Ishikawa (cell line): ENCODE results near the gene RGL3.

ENCODE experiments used
- CEBPB ChIP-seq: IDR thresholded peaks from 2 replicates; pipeline ENCODE4 v1.6.1; 2012
- EGR1 ChIP-seq: IDR thresholded peaks from 2 replicates; pipeline ENCODE4 v1.6.1; 2012
- EP300 ChIP-seq: IDR thresholded peaks from 2 replicates; pipeline ENCODE4 v1.6.1; 2012; ENCODE audit warnings: borderline replicate concordance
- FOXM1 ChIP-seq: IDR thresholded peaks from 2 replicates; pipeline ENCODE4 v1.6.1; 2012; ENCODE audit warnings: low read depth, borderline replicate concordance
- MAX ChIP-seq: IDR thresholded peaks from 2 replicates; pipeline ENCODE4 v1.6.1; 2012
- NFIC ChIP-seq: IDR thresholded peaks from 2 replicates; pipeline ENCODE4 v1.6.1; 2012
- RAD21 ChIP-seq: IDR thresholded peaks from 2 replicates; pipeline ENCODE4 v1.6.1; 2012; ENCODE audit warnings: low read depth
- REST ChIP-seq: IDR thresholded peaks from 2 replicates; pipeline ENCODE4 v1.6.1; 2012; ENCODE audit warnings: low read depth, mild to moderate bottlenecking
- TAF1 ChIP-seq: IDR thresholded peaks from 2 replicates; pipeline ENCODE4 v1.6.1; 2012; ENCODE audit warnings: low read depth, mild to moderate bottlenecking
- TCF12 ChIP-seq: IDR thresholded peaks from 2 replicates; pipeline ENCODE4 v1.6.1; 2012; ENCODE audit warnings: low read depth
- TEAD4 ChIP-seq: IDR thresholded peaks from 2 replicates; pipeline ENCODE4 v1.6.1; 2012
- USF1 ChIP-seq: IDR thresholded peaks from 2 replicates; pipeline ENCODE4 v1.6.1; 2012
- YY1 ChIP-seq: IDR thresholded peaks from 2 replicates; pipeline ENCODE4 v1.6.1; 2012; ENCODE audit warnings: low read depth
- ZBTB7A ChIP-seq: IDR thresholded peaks from 2 replicates; pipeline ENCODE4 v1.6.1; 2012; ENCODE audit warnings: low read depth

RGL3 gene

GRCh38 chr19:11378319-11379189, 40.6 kb downstream of the RGL3 start:
- TF ChIP-seq TAF1 (no peak), USF1 (no peak), RAD21 (peak; percentile 42; the same call in 1 of the 2 replicates)

- TF ChIP-seq TCF12 (no peak), ZBTB7A (no peak), REST (no peak), TAF1 (no peak), TEAD4 (no peak), EGR1 (no peak)
Observed at GRCh38 chr19:11377756-11378155, 41.4 kb downstream of the RGL3 start.

- TF ChIP-seq RAD21: no peak
- no peak for TF ChIP-seq NFIC
- peak; percentile 94 for TF ChIP-seq USF1
Observed at GRCh38 chr19:11377237-11377636, 41.9 kb downstream of the RGL3 start.

- TF ChIP-seq FOXM1: no peak
- no peak; the same call in 1 of the 2 replicates for TF ChIP-seq TAF1
- no peak for TF ChIP-seq ZBTB7A
- TF ChIP-seq USF1: no peak
- TF ChIP-seq MAX: no peak
- TF ChIP-seq EGR1: no peak
- TF ChIP-seq NFIC: no peak
- TF ChIP-seq REST: no peak
- no peak for TF ChIP-seq RAD21
Observed at GRCh38 chr19:11375143-11375948, 43.8 kb downstream of the RGL3 start.

- TF ChIP-seq ZBTB7A (no peak), MAX (peak; percentile 79), YY1 (peak; percentile 79), TEAD4 (no peak), EP300 (no peak), EGR1 (no peak), NFIC (no peak)
Observed at GRCh38 chr19:11374433-11375142, 44.5 kb downstream of the RGL3 start, which contains the start of gene SWSAP1. TSS of gene SWSAP1 (plus strand) at chr19:11374666. CDS start at chr19:11374681, 15 bp downstream.

GRCh38 chr19:11373885-11374432, 45.2 kb downstream of the RGL3 start:
- no peak for TF ChIP-seq EP300
- TF ChIP-seq CEBPB: no peak
